K562 treated with DMSO at 1 percent for 4 hours (cell line): ENCODE results near the gene CD40LG. TPM values are rescaled to one million over a fixed set of nuclear protein-coding genes. Genes with fewer than 3 reads are reported as not detected.

Experiments
- total RNA-seq: library from RNA; unstranded; fragments of 300-600 nt; gene quantifications from 2 replicates; pipeline ENCODE4 v1.2.3, GENCODE V29; 2022; ENCODE audit not compliant: insufficient read depth

CD40LG gene
- not detected in 2 replicates for total RNA-seq

DNA sequence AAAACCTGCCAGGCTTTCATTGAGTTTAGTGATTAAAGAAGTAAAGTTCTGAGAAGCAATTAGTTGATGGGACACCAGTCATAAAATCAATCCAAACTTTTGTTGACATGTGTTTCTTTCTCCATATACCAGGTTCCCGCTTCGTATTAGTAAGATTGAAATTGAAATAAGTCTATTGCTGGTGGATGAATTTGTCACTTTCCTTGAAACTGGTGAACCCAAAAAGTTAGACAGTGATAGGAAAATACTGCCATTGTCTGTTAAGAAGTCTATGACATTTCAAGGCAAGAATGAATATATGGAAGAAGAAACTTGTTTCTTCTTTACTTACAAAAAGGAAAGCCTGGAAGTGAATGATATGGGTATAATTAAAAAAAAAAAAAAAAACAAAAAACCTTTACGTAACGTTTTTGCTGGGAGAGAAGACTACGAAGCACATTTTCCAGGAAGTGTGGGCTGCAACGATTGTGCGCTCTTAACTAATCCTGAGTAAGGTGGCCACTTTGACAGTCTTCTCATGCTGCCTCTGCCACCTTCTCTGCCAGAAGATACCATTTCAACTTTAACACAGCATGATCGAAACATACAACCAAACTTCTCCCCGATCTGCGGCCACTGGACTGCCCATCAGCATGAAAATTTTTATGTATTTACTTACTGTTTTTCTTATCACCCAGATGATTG, at the start of gene CD40LG:
CD40LG (plus strand) TSS at position 482 of the 684 bp plus-strand sequence; CDS start at position 573, 91 bp downstream.

Other genes starting within 250 kb of the CD40LG start
- not detected in 2 replicates for gene BRS3, start 160.2 kb upstream of the CD40LG start, total RNA-seq
- 30.1 and 42.4 TPM in 2 replicates for gene HTATSF1, start 150.6 kb upstream of the CD40LG start, total RNA-seq
- not detected in 2 replicates for gene VGLL1, start 115.9 kb upstream of the CD40LG start, total RNA-seq
- 27.0 and 30.3 TPM in 2 replicates for gene ARHGEF6, start 132.8 kb downstream of the CD40LG start, total RNA-seq
- 191 and 205 TPM in 2 replicates for gene RBMX, start 232.6 kb downstream of the CD40LG start, total RNA-seq